OCI-LY1 (cell line): Measurements from ENCODE around the gene DGCR6.
"Not testable (repeated sequence)": the region's sequence is repeated elsewhere in the genome, so short reads cannot be mapped to it uniquely, and the experiment has no call there.

ENCODE experiments used
- H2AFZ ChIP-seq: fragments of 200-600 bp; sonication (generic), shearing (Covaris generic); 2 replicates; pipeline ENCODE4 v1.6.0; 2014; ENCODE audit warnings: antibody characterized with exemption, mild to moderate bottlenecking, low read length
- H3F3A ChIP-seq: fragments of 200-600 bp; sonication (generic), shearing (Covaris generic); 2 replicates; pipeline ENCODE4 v1.6.0; 2014; ENCODE audit warnings: mild to moderate bottlenecking, antibody characterized with exemption, low read length, moderate library complexity; ENCODE audit not compliant: insufficient read depth
- H3K27ac ChIP-seq: fragments of 200-600 bp; sonication (generic); 2 replicates; pipeline ENCODE4 v1.5.1; 2014; ENCODE audit warnings: low read length, mixed run types, mild to moderate bottlenecking, low read depth; ENCODE audit not compliant: poor library complexity, severe bottlenecking
- H3K27me3 ChIP-seq: fragments of 200-600 bp; sonication (generic); 2 replicates; pipeline ENCODE4 v1.6.0; 2014; ENCODE audit warnings: antibody characterized with exemption, mild to moderate bottlenecking, low read length, moderate library complexity; ENCODE audit not compliant: insufficient read depth
- H3K36me3 ChIP-seq: fragments of 200-600 bp; sonication (generic); 2 replicates; pipeline ENCODE4 v1.6.1; 2014; ENCODE audit warnings: mild to moderate bottlenecking, antibody characterized with exemption, low read length, moderate library complexity, mixed read lengths; ENCODE audit not compliant: insufficient read depth
- H3K4me1 ChIP-seq: fragments of 200-600 bp; sonication (generic); 2 replicates; pipeline ENCODE4 v1.5.1; 2014; ENCODE audit warnings: mild to moderate bottlenecking, low read length, moderate library complexity; ENCODE audit not compliant: insufficient read depth, severe bottlenecking
- H3K4me2 ChIP-seq: fragments of 200-600 bp; sonication (generic), shearing (Covaris generic); 2 replicates; pipeline ENCODE4 v1.6.1; 2014; ENCODE audit warnings: low read length
- H3K4me3 ChIP-seq: fragments of 200-600 bp; sonication (generic); 2 replicates; pipeline ENCODE4 v1.5.1; 2014; ENCODE audit warnings: low read length, low read depth, mild to moderate bottlenecking, mixed read lengths; ENCODE audit not compliant: poor library complexity, severe bottlenecking
- H3K79me2 ChIP-seq: fragments of 200-600 bp; shearing (Covaris generic); 2 replicates; pipeline ENCODE4 v1.6.1; 2016; ENCODE audit warnings: mixed run types, low read length, mixed read lengths; ENCODE audit not compliant: insufficient read depth
- H3K9ac ChIP-seq: fragments of 200-600 bp; sonication (generic), shearing (Covaris generic); 2 replicates; pipeline ENCODE4 v1.6.1; 2014; ENCODE audit warnings: mild to moderate bottlenecking, low read length, mixed read lengths
- H3K9me2 ChIP-seq: fragments of 200-600 bp; sonication (generic), shearing (Covaris generic); 2 replicates; pipeline ENCODE4 v1.6.1; 2014; ENCODE audit warnings: low read depth, mild to moderate bottlenecking, low read length, mixed read lengths
- H3K9me3 ChIP-seq: fragments of 200-600 bp; shearing (Covaris generic); 2 replicates; pipeline ENCODE4 v1.6.1; 2014; ENCODE audit warnings: low read length, mixed read lengths
- H4K20me1 ChIP-seq: fragments of 200-600 bp; sonication (generic), shearing (Covaris generic); 2 replicates; pipeline ENCODE4 v1.6.0; 2016; ENCODE audit warnings: mild to moderate bottlenecking, low read length; ENCODE audit not compliant: insufficient read depth
- EZH2 ChIP-seq: fragments of 200-600 bp; sonication (generic), shearing (Covaris generic); IDR thresholded peaks from 2 replicates; pipeline ENCODE4 v1.8.0; 2017; ENCODE audit warnings: borderline replicate concordance, mixed run types, mild to moderate bottlenecking, antibody characterized with exemption, low read length, moderate library complexity, mixed read lengths
- TF ChIP-seq, protein P1 (sequence below): fragments of 200-600 bp; sonication (generic), shearing (Covaris generic); IDR thresholded peaks from 2 replicates; pipeline ENCODE4 v1.5.1; 2017; ENCODE audit warnings: mild to moderate bottlenecking, antibody characterized with exemption, low read length, moderate library complexity, mixed read lengths

Gene DGCR6

GRCh38 chr22:18888115-18888514, 18.0 kb upstream of the DGCR6 start:
- Histone ChIP-seq H2AFZ (no peak overlapping the region), H3K4me3 (no peak overlapping the region), H3K79me2 (no peaks in the 10 kb centered on the region), H3K9ac (no peak overlapping the region), H3K9me2 (no peaks in the 10 kb centered on the region), H3K4me2 (no peak overlapping the region), H3K27ac (no peak overlapping the region), H3K36me3 (no peaks in the 10 kb centered on the region), H3K4me1 (no peaks in the 10 kb centered on the region), H3K9me3 (no peaks in the 10 kb centered on the region), H3F3A (no peaks in the 10 kb centered on the region), H4K20me1 (no peaks in the 10 kb centered on the region), H3K27me3 (no peaks in the 10 kb centered on the region)
- TF ChIP-seq EZH2, result no peak
- TF ChIP-seq, protein P1, sequence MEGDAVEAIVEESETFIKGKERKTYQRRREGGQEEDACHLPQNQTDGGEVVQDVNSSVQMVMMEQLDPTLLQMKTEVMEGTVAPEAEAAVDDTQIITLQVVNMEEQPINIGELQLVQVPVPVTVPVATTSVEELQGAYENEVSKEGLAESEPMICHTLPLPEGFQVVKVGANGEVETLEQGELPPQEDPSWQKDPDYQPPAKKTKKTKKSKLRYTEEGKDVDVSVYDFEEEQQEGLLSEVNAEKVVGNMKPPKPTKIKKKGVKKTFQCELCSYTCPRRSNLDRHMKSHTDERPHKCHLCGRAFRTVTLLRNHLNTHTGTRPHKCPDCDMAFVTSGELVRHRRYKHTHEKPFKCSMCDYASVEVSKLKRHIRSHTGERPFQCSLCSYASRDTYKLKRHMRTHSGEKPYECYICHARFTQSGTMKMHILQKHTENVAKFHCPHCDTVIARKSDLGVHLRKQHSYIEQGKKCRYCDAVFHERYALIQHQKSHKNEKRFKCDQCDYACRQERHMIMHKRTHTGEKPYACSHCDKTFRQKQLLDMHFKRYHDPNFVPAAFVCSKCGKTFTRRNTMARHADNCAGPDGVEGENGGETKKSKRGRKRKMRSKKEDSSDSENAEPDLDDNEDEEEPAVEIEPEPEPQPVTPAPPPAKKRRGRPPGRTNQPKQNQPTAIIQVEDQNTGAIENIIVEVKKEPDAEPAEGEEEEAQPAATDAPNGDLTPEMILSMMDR, result no peak

DNA sequence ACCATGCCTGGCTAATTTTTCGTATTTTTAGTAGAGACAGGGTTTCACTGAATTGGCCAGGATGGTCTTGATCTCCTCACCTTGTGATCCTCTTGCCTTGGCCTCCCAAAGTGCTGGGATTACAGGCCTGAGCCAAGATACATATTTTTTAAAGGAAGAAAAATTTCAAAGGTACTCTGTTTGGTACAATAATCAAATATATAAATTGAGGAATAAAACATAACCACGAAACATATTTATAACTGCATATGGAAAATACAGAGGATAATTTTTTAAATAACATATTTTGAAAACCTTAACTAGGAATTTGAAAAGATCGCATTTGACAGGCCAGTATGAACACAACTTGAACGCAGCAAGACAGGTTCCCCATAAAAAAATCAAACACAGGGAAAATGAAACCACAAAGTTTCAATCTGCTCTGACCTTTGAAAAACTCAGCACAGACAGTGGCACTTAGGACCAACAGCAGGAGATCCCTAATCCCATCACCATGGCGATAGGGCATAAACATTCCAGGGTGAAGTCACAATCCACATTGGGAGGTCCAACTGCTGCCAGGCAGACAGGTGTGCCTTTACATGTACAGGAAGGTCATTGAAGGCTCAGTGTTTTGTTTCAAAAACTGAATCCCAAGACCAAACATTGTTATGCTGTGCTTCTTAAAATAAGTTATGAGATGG, 15.5 kb upstream of the DGCR6 start:
- not testable (repeated sequence) for H3K79me2 ChIP-seq, H3K4me1 ChIP-seq, H3K9me2 ChIP-seq

GRCh38 chr22:18893775-18894174, 12.3 kb upstream of the DGCR6 start:
- not testable (repeated sequence) for H3K4me1 ChIP-seq, H3K9ac ChIP-seq

More for the DNA sequence above, 15.5 kb upstream of the DGCR6 start:
- H2AFZ ChIP-seq, H3K27ac ChIP-seq, H3K4me2 ChIP-seq, H4K20me1 ChIP-seq, H3F3A ChIP-seq, H3K36me3 ChIP-seq, H3K27me3 ChIP-seq, H3K9me3 ChIP-seq, H3K9ac ChIP-seq, H3K4me3 ChIP-seq: not testable (repeated sequence)

GRCh38 chr22:18896037-18896657, 10.0 kb upstream of the DGCR6 start:
- H3K36me3 ChIP-seq, H3K9ac ChIP-seq, H3K9me2 ChIP-seq, H3K4me1 ChIP-seq, H3F3A ChIP-seq, H2AFZ ChIP-seq, H3K79me2 ChIP-seq, H3K27ac ChIP-seq, H3K9me3 ChIP-seq, H3K27me3 ChIP-seq, H3K4me3 ChIP-seq, H4K20me1 ChIP-seq, H3K4me2 ChIP-seq: not testable (repeated sequence)

More at GRCh38 chr22:18893775-18894174, 12.3 kb upstream of the DGCR6 start:
- H3K4me2 ChIP-seq, H3K9me2 ChIP-seq, H3K27me3 ChIP-seq, H2AFZ ChIP-seq, H3K27ac ChIP-seq, H3K4me3 ChIP-seq, H3F3A ChIP-seq, H3K79me2 ChIP-seq, H4K20me1 ChIP-seq, H3K9me3 ChIP-seq, H3K36me3 ChIP-seq: not testable (repeated sequence)

DNA sequence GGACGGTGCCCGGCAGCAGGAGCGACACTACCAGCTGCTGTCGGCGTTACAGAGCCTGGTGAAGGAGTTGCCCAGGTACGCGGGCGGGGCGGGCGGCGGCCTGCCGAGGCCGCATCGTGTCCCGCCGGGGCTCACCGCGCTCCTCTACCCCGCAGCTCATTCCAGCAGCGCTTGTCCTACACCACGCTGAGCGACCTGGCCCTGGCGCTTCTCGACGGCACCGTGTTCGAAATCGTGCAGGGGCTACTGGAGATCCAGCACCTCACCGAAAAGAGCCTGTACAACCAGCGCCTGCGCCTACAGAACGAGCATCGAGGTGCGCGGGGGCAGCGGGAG, 258 bp downstream of the DGCR6 start:
- H3K9me2 ChIP-seq, H3K79me2 ChIP-seq, H3F3A ChIP-seq, H3K4me3 ChIP-seq, H3K4me2 ChIP-seq, H3K36me3 ChIP-seq, H3K27ac ChIP-seq, H4K20me1 ChIP-seq, H2AFZ ChIP-seq, H3K9ac ChIP-seq, H3K9me3 ChIP-seq, H3K27me3 ChIP-seq, H3K4me1 ChIP-seq: not testable (repeated sequence)
